GDM1 (cell line): ENCODE measurements around the gene PDE4B.
"Not testable (repeated sequence)": the region's sequence is repeated elsewhere in the genome, so short reads cannot be mapped to it uniquely, and the experiment has no call there.

Experiments
- DNase-seq: peaks from one replicate; lab custom pipeline; 2025; lab: John Stamatoyannopoulos, UW

The PDE4B gene

DNA sequence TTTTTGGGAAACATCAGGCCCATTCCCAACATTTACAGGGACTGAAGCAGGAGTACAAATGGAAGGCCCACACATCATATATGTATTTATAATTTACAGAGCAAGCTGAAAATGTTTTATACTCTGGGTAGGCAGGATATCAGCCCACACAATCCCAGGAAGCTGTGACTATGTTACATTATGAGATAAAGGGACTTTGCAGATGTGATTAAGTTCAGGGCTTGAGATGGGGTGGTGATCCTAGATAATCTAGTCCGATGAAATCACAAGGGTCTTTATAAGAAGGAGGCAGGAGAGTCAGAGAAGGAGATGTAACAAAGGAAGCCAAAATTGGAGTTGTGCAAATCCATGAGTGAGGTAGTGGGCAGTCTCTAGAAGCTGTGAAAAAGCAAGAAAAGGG lies 160.5 kb downstream of the PDE4B start:
- no peak for DNase-seq

DNA sequence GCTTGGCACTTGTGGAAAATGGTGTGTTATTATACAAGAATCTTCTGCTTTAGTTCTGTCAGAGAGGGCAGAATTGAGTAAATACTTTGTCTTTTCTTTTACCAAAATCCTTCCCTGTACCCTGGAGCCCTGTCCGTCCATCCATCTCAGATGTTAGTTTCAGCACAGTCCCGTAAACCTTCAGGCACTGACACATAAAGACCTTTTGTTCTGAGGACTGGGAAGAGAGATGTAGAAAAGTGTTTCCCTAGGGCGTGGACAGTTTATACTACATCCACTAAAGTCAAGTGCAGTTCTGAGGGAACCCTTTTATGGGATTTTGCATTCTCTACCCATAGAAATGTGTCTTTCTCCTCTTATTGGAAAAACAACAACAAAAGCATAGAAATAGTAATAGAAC lies 162.4 kb downstream of the PDE4B start:
- DNase-seq, result no peak

DNA sequence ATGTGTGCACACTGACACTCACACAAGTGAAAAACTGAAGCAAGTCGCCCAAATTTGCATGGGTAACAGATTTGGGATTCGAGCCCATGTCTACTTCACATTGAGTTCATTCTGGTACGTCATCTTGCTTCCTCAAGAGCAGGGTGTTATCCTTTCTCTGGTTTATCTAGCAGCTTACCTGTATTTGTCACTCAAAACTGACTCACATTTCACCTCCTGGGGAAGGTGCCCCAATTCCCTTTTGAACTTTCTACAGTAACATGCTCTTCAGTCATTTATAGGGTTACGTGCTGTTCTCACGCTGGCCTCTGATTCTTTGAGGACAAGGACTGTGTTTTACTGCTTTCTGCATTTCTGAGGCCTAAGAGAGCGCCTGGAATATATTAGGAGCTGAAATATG lies 162.8 kb downstream of the PDE4B start:
- no peak for DNase-seq

DNA sequence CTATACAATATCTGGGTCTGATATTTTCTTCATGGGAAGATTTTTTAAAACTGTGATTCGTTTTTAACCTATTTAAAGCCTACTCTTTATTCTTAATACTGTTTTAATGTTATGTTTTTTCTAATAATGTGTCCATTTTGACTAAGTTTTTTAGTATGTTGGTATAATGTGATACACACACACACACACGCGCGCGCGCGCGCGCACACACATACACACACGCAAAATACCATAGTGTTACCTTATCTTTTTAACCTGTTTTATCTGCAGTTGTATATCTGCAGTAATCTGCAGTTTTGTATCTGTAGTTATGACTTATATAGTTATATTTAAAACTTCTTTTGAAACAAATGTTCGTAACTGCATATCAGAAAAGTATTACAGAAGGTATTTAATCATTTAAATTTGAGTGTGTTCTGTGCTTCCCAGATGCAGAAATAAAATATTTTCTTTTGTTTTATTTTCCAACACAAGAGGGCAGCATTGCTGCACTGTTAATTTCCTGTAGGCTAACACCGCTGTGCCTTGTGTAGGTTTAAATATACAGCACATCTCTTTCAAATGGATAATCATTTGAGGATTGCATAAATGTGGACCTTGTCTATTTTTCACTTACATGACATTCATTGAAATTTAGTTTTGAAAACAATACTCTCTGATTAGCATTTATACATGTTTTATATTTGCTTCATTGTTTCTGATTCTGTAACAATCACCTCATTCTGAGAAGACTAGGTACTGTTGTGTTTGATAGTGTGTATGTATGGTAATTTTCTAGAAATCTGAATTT lies 166.1 kb downstream of the PDE4B start:
- no peak for DNase-seq

DNA sequence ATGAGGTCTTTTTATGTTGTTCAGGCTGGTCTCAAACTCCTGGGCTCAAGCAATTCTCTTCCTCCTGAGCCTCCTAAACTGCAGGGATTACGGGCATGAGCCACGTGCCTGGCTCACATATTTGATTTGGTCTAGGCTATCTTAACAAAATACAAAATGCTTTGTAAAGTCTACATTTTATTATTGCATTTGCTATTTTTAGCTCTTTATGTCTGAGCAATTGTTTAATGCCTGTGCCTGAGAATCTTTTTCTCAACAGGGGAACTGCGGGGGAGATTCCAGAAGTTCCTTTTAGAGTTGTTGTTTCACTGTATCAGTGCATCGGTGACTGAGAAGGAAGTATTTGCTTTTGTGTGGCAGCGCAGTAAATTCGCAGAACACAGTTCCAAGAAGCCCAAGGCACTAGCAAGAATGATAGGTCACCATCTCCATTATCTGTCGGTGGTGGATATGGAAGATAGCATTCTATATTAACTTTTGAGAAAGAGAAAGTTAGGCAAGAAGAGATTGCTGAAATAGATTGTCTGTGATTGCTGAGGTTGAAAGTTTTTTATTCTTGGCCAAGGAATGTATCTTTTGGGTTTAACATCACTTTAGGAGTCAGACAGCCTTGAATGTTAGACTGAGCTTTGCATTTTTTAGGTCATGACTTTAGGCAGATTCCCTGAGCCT lies 167.3 kb downstream of the PDE4B start:
- no peak for DNase-seq

DNA sequence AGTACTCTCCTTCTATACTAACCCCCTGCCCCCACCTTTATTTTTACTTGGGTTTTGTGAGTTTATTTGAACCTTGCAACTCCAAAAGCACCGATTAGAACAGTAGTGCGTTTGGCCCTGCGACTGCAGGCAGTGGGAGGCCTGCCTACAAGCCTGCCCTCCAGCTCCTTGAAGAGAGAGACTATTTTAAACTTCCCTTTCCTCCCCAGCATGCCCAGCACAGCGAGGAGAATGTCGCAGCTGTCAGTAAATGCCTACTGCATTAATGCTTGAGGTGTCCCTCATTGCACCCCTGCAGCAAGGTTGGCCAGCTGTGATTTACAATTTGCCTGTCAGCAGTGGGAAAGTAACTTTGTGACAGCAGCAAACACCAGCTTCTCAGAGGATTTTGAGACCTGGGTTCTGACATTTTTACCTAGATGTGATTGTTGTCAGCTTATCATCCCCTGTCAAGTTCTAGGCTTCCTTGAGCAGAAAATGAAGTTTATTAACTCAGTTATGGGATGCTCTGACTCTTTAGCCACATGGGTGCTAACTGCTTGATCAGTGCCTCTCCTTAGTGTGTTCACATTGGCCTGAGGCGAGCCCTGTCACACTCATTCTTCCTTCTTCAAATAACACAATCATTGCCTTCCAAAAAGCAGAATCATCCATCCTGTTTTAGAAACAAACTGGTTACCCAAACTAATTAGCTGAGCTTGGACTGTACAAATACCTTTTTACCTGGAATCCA lies 170.6 kb downstream of the PDE4B start:
- no peak for DNase-seq

DNA sequence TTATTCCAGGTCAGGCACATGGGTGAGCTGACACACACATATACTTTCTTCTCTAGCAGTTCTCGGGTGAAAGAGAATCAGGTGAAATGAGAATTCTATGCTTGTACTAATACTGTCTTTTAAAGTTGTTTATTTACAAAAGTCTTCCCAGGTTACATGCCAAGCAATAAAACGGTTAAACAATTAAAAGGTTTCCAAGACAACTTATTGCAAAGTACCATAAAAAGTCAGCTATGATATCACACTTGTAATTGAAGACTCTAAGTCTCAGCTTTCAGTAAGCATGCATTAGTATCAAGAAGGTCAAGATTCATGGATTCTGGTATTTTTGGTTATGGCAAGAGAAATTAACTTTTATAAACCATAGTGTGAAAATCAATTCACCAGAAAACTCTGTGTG lies 171.4 kb downstream of the PDE4B start:
- DNase-seq, result no peak

DNA sequence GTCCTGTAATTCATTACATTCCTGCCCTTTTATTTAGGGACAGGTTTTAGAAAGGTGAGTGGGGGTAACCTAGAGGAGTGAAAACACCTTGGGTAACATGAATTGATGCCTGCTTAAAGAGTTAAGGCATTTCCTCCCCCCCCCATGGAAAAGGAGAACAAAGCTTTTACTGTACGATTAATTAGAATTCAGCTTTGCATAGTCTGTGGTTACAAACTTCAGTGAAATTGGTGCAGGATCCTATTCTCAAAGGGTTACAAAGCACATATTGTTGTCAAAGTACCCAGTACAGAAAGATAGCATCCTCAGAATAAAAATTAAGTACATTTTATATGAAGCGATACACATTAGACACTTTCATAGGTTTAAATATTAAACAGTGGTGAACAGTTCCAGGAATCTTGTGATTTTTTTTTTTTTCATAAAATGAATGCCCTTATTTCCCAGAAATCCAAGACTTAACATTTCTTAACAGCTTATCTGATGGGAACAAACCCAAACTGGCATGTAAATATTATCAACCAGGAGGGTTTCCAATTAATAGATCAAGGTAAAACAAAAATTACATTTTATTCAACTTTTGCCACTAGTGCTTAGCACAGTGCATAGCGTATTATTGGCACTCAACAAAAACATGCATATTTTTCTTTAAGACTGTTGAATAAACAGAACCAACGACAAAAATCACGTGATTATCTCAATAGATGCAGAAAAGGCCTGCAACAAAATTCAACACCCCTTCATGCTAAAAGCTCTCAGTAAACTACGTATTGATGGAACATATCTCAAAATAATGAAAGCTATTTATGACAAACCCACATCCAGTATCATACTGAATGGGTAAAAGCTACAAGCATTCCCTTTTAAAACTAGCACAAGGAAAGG lies 172.7 kb downstream of the PDE4B start:
- DNase-seq, result no peak

DNA sequence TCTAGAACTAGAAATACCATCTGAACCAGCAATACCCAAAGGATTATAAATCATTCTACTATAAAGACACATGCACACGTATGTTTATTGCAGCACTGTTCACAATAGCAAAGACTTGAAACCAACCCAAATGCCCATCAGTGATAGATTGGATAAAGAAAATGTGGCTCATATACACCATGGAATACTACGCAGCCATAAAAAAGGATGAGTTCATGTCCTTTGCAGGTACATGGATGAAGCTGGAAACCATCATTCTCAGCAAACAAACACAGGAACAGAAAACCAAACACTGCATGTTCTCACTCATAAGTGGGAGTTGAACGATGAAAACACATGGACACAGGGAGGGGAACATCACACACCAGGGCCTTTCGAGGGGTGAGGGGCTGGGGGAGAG lies 174.8 kb downstream of the PDE4B start:
- DNase-seq, result not testable (repeated sequence)

DNA sequence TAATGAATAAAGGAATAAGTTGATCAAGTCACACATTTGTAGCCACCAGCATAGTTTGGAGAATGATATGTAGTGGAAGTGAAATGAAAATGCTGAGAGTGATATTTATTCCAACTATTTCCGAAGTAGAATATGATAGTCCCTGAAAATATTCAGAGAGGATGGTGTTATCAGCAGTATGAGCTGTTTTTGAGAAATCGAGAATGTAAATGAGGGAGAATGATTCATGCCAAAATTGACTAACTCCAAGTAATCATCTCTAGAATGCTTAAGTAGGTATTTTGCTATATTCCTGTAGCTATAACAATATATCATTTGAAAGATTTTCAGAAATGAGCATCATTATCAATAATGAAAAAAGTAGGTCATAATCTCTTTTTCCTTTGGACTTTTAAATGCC lies 178.9 kb downstream of the PDE4B start:
- no peak for DNase-seq

DNA sequence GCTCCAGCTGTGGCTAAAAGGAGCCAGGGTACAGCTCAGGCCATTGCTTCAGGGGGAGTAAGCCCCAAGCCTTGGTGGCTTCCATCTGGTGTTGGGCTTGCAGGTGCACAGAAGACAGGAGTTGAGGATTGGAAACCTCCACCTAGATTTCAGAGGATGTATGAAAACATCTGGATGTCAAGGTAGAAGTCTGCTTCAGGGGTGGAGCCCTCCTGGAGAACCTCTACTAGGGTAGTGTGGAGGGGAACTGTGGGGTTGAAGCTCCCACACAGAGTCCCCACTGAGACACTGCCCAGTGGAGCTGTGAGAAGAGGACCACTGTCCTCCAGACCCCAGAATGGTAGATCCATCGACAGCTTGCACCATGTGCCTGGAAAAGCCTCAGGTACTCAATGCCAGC lies 183.0 kb downstream of the PDE4B start:
- no peak for DNase-seq

DNA sequence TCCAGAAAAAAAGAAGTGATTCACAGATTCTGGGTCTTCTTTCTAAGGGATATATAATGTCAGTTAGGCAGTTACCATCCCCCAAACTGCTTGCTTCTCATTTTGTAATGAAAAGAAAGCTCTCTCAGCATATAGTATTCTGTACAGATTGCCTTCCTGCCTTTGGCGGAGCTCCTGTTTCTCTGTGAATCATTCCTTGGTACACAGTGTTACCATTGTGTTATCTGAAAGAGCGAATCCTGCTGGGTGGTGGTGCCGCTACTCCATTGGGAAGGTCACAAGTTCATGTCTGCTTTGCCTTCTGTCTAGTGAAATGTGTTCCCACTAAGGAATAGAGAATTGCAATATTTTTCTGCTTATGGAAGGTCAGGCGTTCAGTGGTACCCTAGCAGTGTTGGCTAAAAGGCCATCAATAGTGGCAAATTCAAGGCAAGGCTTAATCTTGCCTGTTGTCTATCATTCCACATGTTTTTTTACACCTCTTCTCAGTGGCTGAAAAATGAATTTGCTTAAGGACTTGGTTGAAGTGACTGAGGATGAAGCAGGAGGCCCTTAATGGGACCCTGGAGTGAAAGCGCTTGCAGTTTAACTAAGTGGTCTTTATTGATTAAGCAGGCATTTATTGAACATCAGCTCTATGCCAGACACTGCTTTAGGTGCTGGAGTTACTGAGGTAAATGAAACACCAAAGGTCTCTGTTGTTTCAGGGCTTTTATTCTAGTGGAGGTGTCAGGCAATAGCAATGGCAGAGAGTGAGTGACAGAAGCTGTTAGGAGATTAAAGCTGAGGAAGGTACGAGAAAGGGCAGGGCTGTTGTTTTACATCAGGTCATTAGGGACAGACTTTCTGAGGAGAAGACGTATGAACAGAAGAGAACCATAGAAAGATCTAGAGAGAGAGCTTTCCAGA lies 186.7 kb downstream of the PDE4B start:
- DNase-seq, result no peak

DNA sequence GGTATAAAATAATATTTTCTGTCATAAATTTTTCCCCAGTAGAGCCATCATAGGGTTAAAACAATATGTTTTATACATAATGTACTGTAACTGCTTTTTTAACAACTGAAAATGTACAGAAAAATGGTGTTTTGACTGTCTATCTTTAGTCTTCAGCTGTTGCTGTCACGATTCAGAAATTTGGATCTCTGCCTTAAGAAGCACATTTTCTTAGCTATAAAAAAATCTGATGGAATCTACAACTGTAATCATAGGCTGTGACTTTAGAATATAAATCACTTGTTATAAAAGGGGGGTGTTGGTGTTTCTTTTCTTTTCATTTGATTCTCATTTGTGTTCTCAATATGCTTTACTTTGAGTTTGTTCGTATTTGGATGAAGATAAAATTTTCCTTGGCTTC lies 187.5 kb downstream of the PDE4B start:
- no peak for DNase-seq

DNA sequence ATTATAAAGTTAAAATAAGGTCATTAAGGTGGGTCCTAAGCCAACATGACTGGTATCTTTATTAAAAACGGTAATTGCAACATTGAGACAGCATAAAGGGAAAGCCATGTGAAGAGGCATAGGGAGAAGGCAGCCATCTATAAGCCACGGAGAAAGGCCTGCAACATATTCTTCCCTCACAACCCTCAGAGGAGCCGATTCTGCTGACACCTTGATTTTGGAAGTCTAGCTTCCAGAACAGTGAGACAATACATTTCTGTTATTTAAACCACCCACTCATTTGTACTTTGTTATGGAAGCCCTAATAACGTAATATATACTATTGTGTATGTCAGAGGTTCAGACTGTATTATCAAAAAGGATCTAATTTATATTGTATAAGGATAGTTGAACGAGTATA lies 190.8 kb downstream of the PDE4B start:
- no peak for DNase-seq

DNA sequence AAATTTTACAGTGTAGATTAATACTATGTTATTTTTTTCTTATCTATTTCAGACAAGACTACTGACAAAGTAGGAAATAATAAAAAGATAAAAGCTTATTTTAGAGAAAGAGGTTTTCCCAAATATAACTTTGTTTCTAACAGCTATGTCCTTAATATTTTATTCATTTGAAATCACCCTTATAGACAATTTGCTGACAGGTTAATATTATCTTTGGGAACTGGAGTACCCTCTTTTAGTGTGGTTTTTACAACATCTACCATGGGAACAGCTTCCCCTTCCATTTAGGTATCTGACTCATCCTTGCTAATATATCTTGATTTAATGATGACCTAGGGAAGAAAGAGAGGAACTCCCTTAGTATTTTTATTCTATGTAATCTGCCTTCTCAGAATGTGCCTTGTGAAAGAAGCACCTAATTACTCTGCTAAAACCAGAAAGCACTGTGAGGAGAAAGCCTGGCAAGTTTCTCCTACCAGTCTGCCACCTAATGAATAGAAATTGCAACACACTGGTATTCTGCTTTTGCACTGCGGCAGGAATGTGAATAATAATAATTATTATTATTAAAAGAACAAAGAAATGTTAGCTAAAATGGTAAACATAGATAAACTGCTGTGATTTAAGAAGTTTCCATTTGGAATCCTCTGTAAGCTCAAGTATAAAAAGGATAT lies 192.8 kb downstream of the PDE4B start:
- no peak for DNase-seq

DNA sequence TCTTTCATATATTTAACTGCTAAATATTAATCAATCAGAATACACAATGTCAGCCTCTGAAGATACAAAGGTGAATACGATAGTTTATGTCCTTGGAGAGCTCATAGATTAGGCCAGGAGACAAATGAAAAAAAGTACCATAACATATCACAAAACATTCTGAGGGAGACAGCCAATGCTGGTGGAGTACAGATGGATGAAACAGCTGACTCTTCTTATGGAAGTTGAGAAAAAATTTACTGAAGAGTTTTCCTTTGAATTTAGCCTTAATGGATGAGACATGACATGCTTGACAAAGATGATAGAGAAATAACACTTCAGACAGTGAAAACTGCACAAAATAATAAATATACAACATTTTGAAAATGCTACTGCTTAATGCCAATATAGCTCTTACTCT lies 193.5 kb downstream of the PDE4B start:
- DNase-seq, result no peak

DNA sequence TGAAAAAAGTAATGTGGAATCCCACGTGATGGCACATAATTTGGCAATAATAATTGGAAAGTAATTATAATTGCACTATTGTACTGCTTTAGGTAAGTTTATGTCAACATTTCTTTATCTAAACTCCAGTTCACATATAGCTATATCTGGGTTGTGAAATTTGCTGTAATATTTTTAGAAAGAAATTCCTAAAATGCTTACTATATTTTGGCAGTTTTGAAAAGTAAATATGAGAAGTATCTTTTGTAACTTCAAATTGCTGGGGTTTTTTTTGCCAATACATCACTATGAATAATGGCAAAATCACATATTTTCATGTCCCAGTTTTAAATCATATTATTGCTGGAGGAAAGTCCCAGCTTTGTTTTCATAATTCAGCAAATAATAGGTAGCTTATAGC lies 197.5 kb downstream of the PDE4B start:
- DNase-seq, result no peak

DNA sequence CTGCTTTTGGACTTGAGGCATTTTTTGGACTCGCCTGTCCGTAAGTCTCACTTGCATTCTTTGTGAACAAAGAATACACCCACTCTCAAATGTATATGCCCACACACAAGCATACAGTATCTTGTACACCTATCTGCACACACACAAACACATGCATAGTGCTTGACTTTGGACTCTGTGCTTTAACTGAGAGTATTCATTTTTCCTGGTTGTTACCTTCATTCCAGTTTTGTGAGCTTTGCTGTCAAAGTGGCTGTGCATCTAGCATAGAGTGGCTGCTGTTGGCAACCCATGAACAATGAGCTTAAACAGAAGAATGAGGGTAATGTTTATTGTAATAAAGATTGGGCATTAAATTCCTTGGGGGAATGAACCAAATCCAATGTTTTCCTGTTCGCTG lies 199.0 kb downstream of the PDE4B start:
- DNase-seq, result no peak

DNA sequence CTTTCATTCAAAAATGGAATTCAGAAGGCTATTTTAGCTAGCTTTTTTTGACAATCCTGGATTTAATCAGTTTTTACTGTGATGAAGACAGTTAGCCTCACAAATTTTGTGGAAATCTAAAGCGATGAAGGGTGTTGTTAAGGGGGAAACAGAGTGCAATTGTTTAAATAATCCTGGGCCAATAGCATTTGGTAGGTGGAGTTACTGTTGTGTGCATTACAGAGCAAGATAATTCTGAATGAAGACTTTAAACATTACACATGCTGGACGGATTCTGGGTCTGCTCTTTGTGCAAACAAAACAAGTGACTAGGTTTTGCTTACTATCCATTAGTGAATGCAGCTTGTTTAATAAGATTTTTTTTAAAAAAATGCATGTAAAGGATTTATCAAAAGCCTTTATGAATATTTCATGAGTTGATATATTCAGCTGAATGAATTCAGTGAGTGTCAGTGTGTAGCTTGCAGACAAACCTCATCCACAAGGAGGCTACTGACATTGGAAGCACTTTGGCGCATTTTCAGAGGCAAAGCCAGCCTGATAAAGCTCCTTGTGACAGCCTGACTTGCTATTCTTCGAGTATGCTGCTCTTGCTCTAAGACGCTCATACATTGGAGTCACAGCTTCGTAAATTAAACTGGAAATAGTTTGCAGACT lies 199.6 kb downstream of the PDE4B start:
- DNase-seq, result no peak

DNA sequence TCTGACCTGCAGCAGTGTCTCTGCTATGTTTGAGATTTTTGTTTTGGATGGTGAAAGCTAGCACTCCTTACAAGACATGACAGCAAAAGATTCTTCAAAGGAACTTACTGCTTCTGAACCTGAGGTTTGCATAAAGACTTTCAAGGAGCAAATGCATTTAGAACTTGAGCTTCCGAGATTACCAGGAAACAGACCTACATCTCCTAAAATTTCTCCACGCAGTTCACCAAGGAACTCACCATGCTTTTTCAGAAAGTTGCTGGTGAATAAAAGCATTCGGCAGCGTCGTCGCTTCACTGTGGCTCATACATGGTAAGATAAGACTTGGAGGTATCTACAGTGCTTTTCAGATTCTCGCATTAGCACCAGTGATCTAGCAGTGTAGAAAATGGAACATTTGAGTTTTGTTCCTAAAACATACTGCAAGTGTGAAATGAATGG lies 200.2 kb downstream of the PDE4B start:
- DNase-seq, result no peak
